Glutamatergic neuron (in vitro differentiated cells): ENCODE results near the gene KDM6A. TPM values are rescaled to one million over a fixed set of nuclear protein-coding genes. Genes with fewer than 3 reads are reported as not detected.

Source experiments
- DNase-seq: peaks from one replicate; pipeline ENCODE4 v3.0.0; 2022
- H3K27ac Mint-ChIP-seq: one replicate; pipeline ENCODE4 v1.8.0; 2020; ENCODE audit warnings: mild to moderate bottlenecking, mixed read lengths, inconsistent platforms; ENCODE audit not compliant: unreplicated experiment
- H3K27me3 Mint-ChIP-seq: one replicate; pipeline ENCODE4 v1.8.0; 2020; ENCODE audit warnings: mild to moderate bottlenecking, moderate library complexity, mixed read lengths, inconsistent platforms; ENCODE audit not compliant: unreplicated experiment
- H3K36me3 Mint-ChIP-seq: one replicate; pipeline ENCODE4 v1.8.0; 2020; ENCODE audit warnings: mild to moderate bottlenecking, mixed read lengths, inconsistent platforms; ENCODE audit not compliant: unreplicated experiment
- H3K4me1 Mint-ChIP-seq: one replicate; pipeline ENCODE4 v1.8.0; 2020; ENCODE audit warnings: mild to moderate bottlenecking, low read depth, mixed read lengths, inconsistent platforms; ENCODE audit not compliant: unreplicated experiment
- H3K4me3 Mint-ChIP-seq: one replicate; pipeline ENCODE4 v1.8.0; 2020; ENCODE audit warnings: mild to moderate bottlenecking, mixed read lengths, inconsistent platforms; ENCODE audit not compliant: unreplicated experiment
- H3K9me3 Mint-ChIP-seq: one replicate; pipeline ENCODE4 v1.8.0; 2020; ENCODE audit warnings: mild to moderate bottlenecking, moderate library complexity, mixed read lengths, inconsistent platforms; ENCODE audit not compliant: unreplicated experiment
- total RNA-seq: library from RNA; stranded (reverse); fragmentation: NEBNext Ultra II Directional; extraction: Animal tissue kit (Norgen Biotek cat#: 25700); gene quantifications from one replicate; pipeline ENCODE4 v1.2.1, GENCODE V29; 2021; ENCODE audit not compliant: unreplicated experiment
- TF ChIP-seq, protein P1 (sequence below): fragments of 200-600 bp; sonication (generic); IDR thresholded peaks from one replicate; pipeline ENCODE4 v1.5.0; 2021; ENCODE audit not compliant: partially characterized antibody, unreplicated experiment

KDM6A gene
- total RNA-seq, 1 donor from 2014 or later = 26.5 TPM

GRCh38 chrX:44871931-44872820, 812 bp upstream of the KDM6A start:
- TF ChIP-seq, protein P1, sequence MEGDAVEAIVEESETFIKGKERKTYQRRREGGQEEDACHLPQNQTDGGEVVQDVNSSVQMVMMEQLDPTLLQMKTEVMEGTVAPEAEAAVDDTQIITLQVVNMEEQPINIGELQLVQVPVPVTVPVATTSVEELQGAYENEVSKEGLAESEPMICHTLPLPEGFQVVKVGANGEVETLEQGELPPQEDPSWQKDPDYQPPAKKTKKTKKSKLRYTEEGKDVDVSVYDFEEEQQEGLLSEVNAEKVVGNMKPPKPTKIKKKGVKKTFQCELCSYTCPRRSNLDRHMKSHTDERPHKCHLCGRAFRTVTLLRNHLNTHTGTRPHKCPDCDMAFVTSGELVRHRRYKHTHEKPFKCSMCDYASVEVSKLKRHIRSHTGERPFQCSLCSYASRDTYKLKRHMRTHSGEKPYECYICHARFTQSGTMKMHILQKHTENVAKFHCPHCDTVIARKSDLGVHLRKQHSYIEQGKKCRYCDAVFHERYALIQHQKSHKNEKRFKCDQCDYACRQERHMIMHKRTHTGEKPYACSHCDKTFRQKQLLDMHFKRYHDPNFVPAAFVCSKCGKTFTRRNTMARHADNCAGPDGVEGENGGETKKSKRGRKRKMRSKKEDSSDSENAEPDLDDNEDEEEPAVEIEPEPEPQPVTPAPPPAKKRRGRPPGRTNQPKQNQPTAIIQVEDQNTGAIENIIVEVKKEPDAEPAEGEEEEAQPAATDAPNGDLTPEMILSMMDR = no peak
- DNase-seq = peak; percentile 43
- Mint-ChIP-seq H3K27ac (peak overlapping the region; percentile 98), H3K27me3 (peaks cover 3% of the 10 kb centered on the region), H3K36me3 (no peaks in the 10 kb centered on the region), H3K9me3 (peaks cover 7% of the 10 kb centered on the region), H3K4me3 (peak overlapping the region; percentile 90), H3K4me1 (peaks cover 3% of the 10 kb centered on the region)

GRCh38 chrX:44873415-44874276, 658 bp downstream of the KDM6A start:
- H3K4me1 Mint-ChIP-seq = peaks cover 3% of the 10 kb centered on the region
- peak; percentile 35 for DNase-seq
- TF ChIP-seq, protein P1 = no peak
- H3K27me3 Mint-ChIP-seq = peaks cover 3% of the 10 kb centered on the region
- H3K9me3 Mint-ChIP-seq = peaks cover 7% of the 10 kb centered on the region
- no peaks in the 10 kb centered on the region for H3K36me3 Mint-ChIP-seq
- H3K27ac Mint-ChIP-seq = peak overlapping the region; percentile 80
- H3K4me3 Mint-ChIP-seq = peak overlapping the region; percentile 92

- no peaks in the 10 kb centered on the region for H3K36me3 Mint-ChIP-seq
- DNase-seq = no peak
- H3K27me3 Mint-ChIP-seq = peaks cover 3% of the 10 kb centered on the region
Measured at GRCh38 chrX:44874420-44875184, 1.6 kb downstream of the KDM6A start.

GRCh38 chrX:44875185-44875489, 2.1 kb downstream of the KDM6A start:
- TF ChIP-seq, protein P1 = no peak
- Mint-ChIP-seq H3K4me1 (peaks cover 3% of the 10 kb centered on the region), H3K9me3 (peaks cover 7% of the 10 kb centered on the region), H3K4me3 (peak overlapping the region; percentile 92), H3K27ac (peak overlapping the region; percentile 52), H3K27me3 (peaks cover 3% of the 10 kb centered on the region), H3K36me3 (no peaks in the 10 kb centered on the region)
- DNase-seq = no peak

More at GRCh38 chrX:44874420-44875184, 1.6 kb downstream of the KDM6A start:
- H3K4me3 Mint-ChIP-seq = peak overlapping the region; percentile 92
- H3K4me1 Mint-ChIP-seq = peaks cover 3% of the 10 kb centered on the region
- peaks cover 7% of the 10 kb centered on the region for H3K9me3 Mint-ChIP-seq
- H3K27ac Mint-ChIP-seq = peak overlapping the region; percentile 80
- TF ChIP-seq, protein P1 = no peak
